NCI-H1417 treated with DMSO at 0.1 percent for 48 hours (cell line): Measurements from ENCODE around the gene XCR1.
"Not testable (repeated sequence)": the region's sequence is repeated elsewhere in the genome, so short reads cannot be mapped to it uniquely, and the experiment has no call there.

Source experiments
- DNase-seq: peaks from one replicate; lab custom pipeline; 2025; lab: John Stamatoyannopoulos, UW

Gene XCR1

DNA sequence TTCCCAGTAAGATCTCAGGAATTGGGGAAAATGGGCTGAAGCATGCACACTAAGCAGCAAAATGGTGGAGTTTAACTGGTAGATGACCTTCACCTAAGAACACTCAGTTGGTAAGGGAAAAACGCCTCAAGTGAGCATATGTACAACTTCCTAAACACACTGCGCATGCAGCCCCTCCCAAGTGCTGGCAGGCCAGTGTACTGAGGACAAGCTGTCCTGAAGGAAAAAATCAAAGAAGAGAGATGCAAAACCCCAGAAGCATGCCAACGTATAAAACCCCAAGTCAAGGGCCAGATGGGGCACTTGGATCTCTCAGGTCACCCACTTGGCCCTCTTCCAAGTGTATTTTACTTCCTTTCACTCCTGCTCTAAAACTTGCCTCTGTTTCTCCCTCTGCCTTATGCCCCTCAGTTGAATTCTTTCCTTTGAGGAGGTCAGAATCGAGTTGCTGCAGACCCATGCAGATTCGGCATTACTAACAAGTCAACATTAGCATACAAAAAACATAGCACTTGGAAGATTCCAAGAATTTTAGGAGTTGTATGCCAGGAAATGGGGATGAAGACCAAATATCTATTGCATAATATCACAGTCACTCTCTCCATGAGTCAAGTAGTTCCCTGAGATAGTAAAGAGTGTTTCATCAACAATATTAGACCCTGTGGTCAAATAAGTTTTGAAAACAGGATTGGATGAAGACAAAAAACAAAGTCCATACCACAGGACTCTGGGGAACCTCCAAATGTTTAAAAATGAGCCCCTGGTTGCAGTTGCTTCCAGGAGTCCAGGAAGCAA lies 20.8 kb downstream of the XCR1 start:
- DNase-seq, result no peak

- not testable (repeated sequence) for DNase-seq
Measured at GRCh38 chr3:46003706-46004105, 23.6 kb downstream of the XCR1 start.

DNA sequence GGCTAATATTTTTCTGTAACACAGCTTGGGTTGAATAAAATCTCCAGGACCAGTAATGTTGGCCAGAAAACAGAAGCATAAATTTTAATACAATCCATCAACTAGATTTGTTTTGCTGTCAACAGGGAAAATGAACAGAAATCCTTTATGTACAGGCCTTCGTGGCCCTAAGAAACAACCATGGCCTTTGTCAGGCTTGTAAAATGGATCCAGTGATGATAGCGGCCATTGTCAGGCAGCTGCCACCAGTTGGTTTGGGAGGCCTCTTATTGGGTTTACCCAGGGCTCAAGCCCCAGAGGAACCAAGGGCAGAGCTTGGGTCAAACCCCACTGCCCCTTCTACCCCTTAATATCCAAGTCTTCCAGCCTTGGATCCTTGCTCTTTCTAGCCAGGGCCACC lies 26.1 kb downstream of the XCR1 start:
- no peak for DNase-seq

GRCh38 chr3:45997942-45998341 lies 29.3 kb downstream of the XCR1 start:
- no peak for DNase-seq

- not testable (repeated sequence) for DNase-seq
Measured at GRCh38 chr3:45997499-45997898, 29.8 kb downstream of the XCR1 start.

DNA sequence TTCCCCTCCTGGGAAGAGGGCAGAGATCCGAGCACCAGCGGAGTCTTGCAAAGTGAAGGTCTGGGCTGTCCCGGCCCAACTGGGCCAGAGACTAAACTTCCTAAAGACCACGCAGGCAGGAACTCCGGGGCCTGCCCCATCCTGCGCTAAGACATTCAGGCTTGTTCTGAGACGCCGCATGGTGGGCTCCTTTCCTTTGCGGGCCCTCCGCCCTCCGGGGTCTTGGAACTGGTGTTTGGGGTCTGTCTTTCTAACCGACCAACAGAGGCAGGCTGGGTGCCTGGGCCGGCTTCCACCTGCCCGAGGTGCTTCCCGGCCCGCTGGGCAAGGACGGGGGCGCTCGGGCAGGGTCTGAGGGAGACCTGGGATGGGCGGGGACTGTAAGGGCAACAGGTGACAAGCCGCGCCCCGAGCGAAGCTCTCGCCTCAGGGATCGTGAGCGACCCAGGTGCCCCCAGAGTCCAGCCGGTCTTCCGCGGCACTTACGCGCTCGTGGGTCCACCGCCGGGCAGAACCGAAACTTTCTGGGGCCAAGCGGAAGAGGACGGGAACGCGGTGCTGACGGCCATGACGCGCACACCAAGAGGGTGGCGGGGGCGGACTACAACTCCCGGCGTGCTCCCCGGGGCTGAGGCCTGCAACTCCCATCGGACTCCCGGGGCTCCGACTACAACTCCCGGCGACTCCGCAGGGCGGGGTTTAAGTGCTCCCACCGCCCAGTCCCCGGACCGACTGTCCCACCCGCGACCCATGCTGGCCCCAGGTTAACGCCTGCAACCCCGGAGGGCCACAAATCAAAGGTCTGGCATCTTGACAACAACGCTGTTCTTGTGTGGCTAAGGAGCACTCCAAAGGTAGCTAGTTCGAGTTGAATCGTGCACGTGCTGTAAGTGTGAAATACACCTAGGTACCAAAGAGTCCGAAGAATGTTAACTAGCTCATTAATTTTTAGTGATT lies 31.8 kb downstream of the XCR1 start, which contains the start of gene FYCO1:
Gene FYCO1, minus strand, starts transcription at position 589 of the 957 bp plus-strand sequence. CDS start 10,914 bp downstream, outside the sequence.
- no peak for DNase-seq

- DNase-seq, result peak; percentile 31
Measured at GRCh38 chr3:45994419-45995235, 32.7 kb downstream of the XCR1 start.

- DNase-seq, result no peak
Measured at GRCh38 chr3:45993421-45994027, 33.8 kb downstream of the XCR1 start.

DNA sequence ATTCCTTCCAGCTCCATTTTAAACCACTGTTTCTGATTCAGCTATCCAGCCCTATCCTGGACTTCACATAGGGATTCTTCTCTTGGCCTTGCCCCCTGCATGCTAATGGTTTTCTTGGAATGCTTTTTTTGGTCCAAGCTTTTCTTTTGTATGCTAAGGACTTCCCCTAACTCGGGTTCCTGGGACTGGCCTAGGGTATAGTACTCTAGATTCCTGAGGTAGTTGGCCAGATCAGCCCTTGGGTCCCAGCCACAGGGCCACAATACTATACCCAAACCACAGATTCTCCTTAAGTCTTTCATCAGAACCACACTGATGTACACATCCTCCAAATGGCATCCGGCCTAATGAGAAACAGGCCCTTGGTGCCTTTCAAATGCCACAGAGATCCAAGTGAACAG lies 34.5 kb downstream of the XCR1 start:
- no peak for DNase-seq

DNA sequence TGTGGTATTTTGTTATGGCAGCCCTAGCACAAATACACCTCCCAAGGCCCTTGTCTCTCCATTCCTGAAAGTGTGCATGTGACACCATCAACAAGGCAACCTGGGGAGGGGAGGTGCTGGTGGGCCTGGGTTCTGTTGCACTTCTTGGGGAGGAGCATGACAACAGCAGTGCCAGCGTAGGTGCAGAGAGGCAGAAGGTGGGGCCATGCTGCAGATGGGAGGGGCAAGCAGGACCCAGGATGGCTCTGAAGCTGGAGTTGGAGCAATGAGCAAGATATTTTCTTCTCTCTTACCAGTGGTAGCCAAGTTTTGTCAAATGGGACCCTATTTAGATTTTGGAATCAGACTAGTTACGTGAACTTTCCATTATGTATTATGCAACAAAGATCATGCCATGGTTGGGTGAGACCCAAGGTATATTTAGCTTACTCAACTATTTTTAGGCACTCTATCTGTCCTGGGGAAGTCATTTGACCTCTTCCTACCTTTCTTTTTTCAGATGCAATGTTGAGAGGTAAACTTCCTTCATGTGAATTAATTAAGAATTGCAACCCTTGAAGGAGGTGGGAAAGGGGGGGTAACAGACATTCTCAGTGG lies 35.1 kb downstream of the XCR1 start:
- no peak for DNase-seq

- no peak for DNase-seq
Measured at GRCh38 chr3:45991341-45991740, 35.9 kb downstream of the XCR1 start.

DNA sequence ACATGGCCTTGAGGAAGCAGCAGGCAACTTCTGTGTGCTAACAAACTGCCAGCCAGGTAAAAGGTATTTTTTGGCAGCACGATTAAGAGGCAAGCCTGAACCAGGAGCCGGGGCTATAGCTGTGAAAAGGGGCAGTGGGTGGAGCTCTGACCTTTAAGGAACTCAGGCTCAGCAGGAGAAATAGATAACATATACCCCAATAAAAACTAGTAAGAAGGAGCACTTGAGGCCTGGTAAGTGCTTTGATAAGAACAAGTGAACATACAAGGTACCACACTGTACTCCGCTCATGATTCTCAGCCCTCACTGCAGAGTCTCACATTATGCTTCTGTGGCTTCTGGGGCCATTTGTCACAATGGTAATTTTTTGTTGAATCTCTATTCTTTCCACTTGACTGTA lies 37.1 kb downstream of the XCR1 start:
- no peak for DNase-seq

- no peak for DNase-seq
Measured at GRCh38 chr3:45988804-45989203, 38.5 kb downstream of the XCR1 start.

DNA sequence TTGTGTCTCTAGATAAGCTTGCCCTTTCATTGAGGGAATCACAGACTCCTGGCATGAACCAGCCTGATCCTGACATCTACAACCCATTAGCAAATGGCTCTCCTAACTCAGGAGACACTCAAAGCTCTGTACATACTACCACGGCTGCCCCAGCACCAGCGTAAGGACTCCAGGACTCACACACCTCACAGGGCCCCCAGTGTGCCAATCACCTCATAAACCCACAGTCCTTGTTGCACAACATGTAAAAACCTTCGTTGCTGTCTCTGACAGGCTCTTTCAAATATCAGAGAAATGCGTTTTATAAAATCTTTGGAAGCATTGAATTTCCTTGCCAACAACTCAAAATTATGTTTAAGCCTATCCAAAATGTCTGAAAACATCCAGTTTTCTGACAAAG lies 38.9 kb downstream of the XCR1 start:
- DNase-seq, result no peak

DNA sequence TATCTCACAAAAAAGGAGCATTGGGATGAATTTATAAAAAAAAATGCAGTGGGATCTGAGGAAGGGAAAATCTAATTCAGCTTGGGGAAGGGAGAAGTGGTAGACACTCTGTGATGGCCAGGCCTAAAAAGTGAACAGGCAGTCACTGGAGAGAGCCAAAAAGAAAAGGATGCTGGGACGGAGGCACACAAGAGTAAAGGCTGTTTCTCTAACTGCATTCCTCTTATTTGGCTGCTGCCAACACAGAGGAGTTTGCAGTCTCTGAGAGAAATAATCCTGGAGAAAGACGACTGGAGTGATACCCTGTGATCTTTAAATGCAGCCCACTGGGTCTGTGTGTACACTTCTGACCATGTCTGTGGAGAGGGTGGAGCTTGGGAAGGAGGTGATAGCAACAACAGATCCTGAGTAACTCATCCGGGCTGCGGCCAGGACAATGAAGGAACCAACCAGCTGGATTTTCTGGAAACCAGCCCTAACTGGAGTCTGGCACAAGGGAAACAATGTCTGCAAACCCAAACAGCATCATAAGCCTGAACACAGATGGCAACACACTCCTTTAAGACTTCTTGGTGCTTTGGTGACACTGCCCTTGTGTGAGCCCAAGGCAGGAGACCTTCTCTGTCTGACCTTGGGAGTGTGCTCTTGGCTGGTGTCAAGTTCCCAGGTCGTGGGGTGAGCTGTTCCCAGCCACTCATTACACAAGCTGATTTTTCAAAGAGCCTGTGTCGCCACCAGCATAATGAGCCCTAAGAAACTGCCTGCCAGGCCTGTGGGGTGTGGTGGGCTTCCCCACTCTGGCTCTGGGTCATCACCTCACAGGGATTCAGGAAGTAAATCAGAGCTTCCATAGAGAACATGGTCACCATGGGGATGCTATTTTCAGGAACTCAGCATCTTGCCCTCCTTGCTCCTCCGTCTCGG lies 39.7 kb downstream of the XCR1 start:
- no peak for DNase-seq

GRCh38 chr3:45986303-45986982 lies 40.8 kb downstream of the XCR1 start:
- no peak for DNase-seq

- no peak for DNase-seq
Measured at GRCh38 chr3:45985532-45986302, 41.6 kb downstream of the XCR1 start.
